ENCODE data around the gene KPRP. TPM values are rescaled to one million over a fixed set of nuclear protein-coding genes. Genes with fewer than 3 reads are reported as not detected.

Gene KPRP, protein sequence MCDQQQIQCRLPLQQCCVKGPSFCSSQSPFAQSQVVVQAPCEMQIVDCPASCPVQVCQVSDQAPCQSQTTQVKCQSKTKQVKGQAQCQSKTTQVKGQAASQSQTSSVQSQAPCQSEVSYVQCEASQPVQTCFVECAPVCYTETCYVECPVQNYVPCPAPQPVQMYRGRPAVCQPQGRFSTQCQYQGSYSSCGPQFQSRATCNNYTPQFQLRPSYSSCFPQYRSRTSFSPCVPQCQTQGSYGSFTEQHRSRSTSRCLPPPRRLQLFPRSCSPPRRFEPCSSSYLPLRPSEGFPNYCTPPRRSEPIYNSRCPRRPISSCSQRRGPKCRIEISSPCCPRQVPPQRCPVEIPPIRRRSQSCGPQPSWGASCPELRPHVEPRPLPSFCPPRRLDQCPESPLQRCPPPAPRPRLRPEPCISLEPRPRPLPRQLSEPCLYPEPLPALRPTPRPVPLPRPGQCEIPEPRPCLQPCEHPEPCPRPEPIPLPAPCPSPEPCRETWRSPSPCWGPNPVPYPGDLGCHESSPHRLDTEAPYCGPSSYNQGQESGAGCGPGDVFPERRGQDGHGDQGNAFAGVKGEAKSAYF
- not detected for total RNA-seq

DNA sequence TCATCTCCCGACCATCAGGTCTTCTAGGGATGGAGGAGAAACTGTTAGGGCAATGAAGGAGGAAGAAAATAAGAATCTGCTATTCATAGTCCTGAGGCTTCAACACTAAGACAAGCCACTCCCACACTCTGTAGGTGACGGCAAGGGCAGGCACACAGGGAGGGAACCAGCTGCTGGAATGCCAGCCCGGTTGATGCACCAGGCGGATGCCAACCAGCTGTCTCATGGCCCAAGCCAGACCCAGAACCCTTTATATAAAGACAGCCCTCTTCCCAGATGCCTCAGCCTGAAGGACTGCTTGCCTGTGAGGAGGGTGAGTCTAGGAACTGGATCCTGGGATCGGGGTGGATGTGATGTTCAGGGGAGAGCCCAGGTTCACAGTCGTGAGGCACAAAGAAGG lies at the start of gene KPRP:
Gene KPRP (plus strand): TSS at position 279 of the 400 bp plus-strand sequence. CDS start 1,564 bp downstream, outside the sequence.
- TF ChIP-seq POLR2AphosphoS5 (IDR thresholded peaks at IDR 0.05) (no peak), POLR2A (IDR thresholded peaks at IDR 0.05; ENCODE audit: low read depth) (no peak), EP300 (IDR thresholded peaks at IDR 0.05) (no peak)
- TF ChIP-seq, protein P1, sequence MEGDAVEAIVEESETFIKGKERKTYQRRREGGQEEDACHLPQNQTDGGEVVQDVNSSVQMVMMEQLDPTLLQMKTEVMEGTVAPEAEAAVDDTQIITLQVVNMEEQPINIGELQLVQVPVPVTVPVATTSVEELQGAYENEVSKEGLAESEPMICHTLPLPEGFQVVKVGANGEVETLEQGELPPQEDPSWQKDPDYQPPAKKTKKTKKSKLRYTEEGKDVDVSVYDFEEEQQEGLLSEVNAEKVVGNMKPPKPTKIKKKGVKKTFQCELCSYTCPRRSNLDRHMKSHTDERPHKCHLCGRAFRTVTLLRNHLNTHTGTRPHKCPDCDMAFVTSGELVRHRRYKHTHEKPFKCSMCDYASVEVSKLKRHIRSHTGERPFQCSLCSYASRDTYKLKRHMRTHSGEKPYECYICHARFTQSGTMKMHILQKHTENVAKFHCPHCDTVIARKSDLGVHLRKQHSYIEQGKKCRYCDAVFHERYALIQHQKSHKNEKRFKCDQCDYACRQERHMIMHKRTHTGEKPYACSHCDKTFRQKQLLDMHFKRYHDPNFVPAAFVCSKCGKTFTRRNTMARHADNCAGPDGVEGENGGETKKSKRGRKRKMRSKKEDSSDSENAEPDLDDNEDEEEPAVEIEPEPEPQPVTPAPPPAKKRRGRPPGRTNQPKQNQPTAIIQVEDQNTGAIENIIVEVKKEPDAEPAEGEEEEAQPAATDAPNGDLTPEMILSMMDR (IDR thresholded peaks at IDR 0.05) = no peak
- Histone ChIP-seq H3K9me3 (no peaks in the 10 kb centered on the region), H3K4me1 (no peaks in the 10 kb centered on the region), H3K27ac (replicated peaks in 1 of 4) (no peak within 1 kb of the TSS), H3K27me3 (peaks cover 0 to 3% (median 0%) of the 10 kb centered on the region in 4 donors), H3K36me3 (no peaks in the 10 kb centered on the region), H3K4me3 (no peak within 1 kb of the TSS)
- intact Hi-C loops (cut with DNase I) = no loop called here
- DNase-seq (ENCODE audit: extremely low spot score) = no peak
- 79% methylated on average over 6 of the region's 6 CpGs for WGBS

DNA sequence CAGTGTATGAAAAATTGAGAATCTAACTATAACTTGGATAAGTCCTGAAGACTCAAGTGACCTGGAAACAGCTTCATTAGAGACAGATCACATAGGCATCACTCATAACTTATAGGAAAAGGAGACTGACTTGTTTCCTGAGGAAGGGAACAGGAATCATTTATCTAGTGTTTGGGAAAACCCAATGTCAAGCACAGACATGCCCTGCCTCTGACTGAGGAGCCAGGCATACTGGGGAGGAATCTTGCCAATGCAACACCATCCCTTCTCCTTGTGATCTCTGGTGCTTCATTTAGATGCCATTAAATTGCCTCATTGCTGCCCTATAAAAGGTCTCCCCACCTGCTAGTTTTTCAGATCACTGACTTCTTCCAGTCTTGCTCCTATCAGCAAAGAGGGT lies 39.6 kb upstream of the KPRP start:
- H3K9me3 ChIP-seq = peaks cover 0 to 14% (median 10%) of the 10 kb centered on the region in 4 donors
- H3K4me1 ChIP-seq = no peaks in the 10 kb centered on the region
- no peak for DNase-seq (ENCODE audit: extremely low spot score)
- H3K36me3 ChIP-seq = no peaks in the 10 kb centered on the region
- intact Hi-C loops (cut with DNase I) = no loop called here
- H3K27ac ChIP-seq (replicated peaks in 1 of 4) = no peak overlapping the region
- TF ChIP-seq POLR2AphosphoS5 (IDR thresholded peaks at IDR 0.05) (no peak), EP300 (IDR thresholded peaks at IDR 0.05) (no peak), POLR2A (IDR thresholded peaks at IDR 0.05; ENCODE audit: low read depth) (no peak)
- TF ChIP-seq, protein P1 (IDR thresholded peaks at IDR 0.05) = no peak
- no peaks in the 10 kb centered on the region for H3K27me3 ChIP-seq
- no peak overlapping the region for H3K4me3 ChIP-seq

DNA sequence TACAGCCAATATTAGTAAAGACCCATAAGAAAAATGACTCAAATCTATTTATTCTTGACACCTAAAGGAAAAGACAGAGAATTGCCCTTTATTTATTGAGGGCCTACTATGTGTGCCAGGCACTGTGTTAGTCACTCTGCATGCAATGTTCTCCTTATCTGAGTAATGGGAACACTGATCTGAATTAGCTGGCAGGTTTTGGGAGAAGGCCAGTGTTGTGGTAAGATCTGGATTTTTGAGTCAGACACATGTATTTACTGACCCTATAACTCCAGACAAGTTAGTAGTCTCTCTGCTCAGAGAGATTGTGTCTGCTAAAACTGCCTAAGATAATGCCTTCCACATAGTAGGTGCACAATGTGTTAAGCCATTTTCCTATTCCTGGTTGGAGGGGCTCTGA lies 32.6 kb upstream of the KPRP start:
- H3K4me1 ChIP-seq = no peaks in the 10 kb centered on the region
- no peak for DNase-seq (ENCODE audit: extremely low spot score)
- TF ChIP-seq, protein P1 (IDR thresholded peaks at IDR 0.05) = no peak
- TF ChIP-seq EP300 (IDR thresholded peaks at IDR 0.05) = no peak
- no peak for TF ChIP-seq POLR2AphosphoS5 (IDR thresholded peaks at IDR 0.05)
- TF ChIP-seq POLR2A (IDR thresholded peaks at IDR 0.05; ENCODE audit: low read depth) = no peak

DNA sequence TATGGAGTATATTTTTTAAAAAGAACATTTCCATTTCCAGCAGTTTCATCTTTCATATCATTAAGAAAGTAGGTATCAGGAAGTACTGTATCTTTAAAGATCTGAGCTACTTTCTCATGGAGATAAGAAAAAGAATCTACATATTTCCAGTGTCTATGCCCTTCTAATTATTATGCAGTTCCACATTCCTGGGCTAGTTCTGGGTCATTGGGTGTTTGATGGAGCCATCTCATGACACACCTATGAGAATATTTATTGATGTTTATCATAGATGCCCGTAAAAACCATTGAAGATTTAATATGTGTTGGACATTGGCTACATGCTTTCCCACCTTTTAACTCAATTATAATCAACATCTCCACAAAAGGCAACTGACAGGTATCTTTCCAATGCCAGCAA lies 28.8 kb upstream of the KPRP start:
- Histone ChIP-seq H3K9me3 (no peaks in the 10 kb centered on the region), H3K27me3 (no peaks in the 10 kb centered on the region), H3K4me1 (no peaks in the 10 kb centered on the region), H3K4me3 (no peak overlapping the region), H3K27ac (replicated peaks in 1 of 4) (no peak overlapping the region), H3K36me3 (no peaks in the 10 kb centered on the region)
- 69% methylated on average over 1 of the region's 1 CpG for WGBS
- TF ChIP-seq EP300 (IDR thresholded peaks at IDR 0.05) (no peak), POLR2AphosphoS5 (IDR thresholded peaks at IDR 0.05) (no peak), POLR2A (IDR thresholded peaks at IDR 0.05; ENCODE audit: low read depth) (no peak)
- TF ChIP-seq, protein P1 (IDR thresholded peaks at IDR 0.05) = no peak
- intact Hi-C loops (cut with DNase I) = no loop called here
- no peak for DNase-seq (ENCODE audit: extremely low spot score)

More for the DNA sequence above, 32.6 kb upstream of the KPRP start:
- Histone ChIP-seq H3K4me3 (no peak overlapping the region), H3K27ac (replicated peaks in 1 of 4) (no peak overlapping the region), H3K36me3 (no peaks in the 10 kb centered on the region), H3K27me3 (no peaks in the 10 kb centered on the region), H3K9me3 (no peaks in the 10 kb centered on the region)
- intact Hi-C loops (cut with DNase I) = no loop called here

Data from esophagus muscularis mucosa (tissue), 4 donors.